ENCODE data around the gene ABCD3. TPM values are rescaled to one million over a fixed set of nuclear protein-coding genes. Genes with fewer than 3 reads are reported as not detected.

Gene ABCD3
- total and polyA plus RNA-seq, 2 of the 13 experiments (the other 11 are each of a cell fraction or from before 2014, with no cell fraction given): 27.5 to 166 TPM

DNA sequence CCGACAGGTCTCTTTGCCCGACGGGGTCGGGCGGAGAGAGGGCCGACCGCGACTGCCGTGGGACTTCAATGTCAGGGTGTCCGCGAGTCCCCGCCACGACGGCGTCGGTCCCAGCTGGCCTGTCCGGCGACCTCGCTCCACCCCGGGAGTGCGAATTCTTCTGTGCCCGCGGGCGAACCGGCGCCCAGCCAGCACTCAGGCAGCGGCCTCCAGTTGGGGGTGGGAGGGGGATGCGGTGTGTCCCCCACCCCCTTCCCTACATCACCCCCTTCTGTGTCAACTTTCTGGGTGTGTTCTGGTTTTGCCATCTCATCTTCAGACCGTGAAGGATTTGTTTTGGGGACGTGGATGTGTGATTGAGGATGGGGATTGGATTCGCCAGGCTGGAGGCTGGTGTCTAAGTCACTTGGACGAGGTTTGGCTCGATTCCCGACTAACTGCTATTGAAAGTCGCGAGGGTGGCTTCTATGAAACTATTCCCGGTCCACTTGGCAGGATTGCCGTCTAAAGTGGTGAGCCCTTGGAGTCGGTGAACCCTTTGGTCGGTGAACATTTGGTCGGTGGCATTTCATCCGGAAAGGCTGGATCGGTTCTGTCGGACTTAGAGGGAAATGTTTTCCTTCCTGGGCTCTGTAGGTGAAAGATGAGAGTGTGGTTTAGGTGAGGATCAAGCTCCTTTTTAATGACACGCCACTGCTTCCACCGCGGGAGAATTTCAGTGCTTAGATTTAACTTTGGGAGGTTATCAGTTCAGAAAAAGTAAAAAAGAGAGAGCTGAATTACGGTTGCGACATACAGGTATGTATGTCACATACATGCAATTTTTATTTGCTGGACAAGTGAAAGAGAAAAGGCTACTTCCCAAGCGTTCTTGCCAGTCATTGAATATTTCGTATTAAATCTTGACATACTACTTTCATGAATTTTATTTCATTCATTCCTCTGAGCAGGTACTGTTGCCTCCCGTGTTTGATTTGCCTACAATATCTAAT, 771 bp downstream of the ABCD3 start (continued):
- TF ChIP-seq PATZ1 (CRISPR knock-in tag; IDR thresholded peaks at IDR 0.05): peak; percentile 57
- no peak for TF ChIP-seq HDAC2 (CRISPR knock-in tag; IDR thresholded peaks at IDR 0.05)
- TF ChIP-seq REPIN1 (CRISPR knock-in tag; IDR thresholded peaks at IDR 0.05; ENCODE audit: borderline replicate concordance, low read depth): no peak
- TF ChIP-seq E2F1 (CRISPR knock-in tag; IDR thresholded peaks at IDR 0.05): no peak
- no peak for TF ChIP-seq EZH2 (conservative IDR thresholded peaks at IDR 0.05; ENCODE audit: low read depth, low read length)
- TF ChIP-seq ZFP90 (CRISPR knock-in tag; IDR thresholded peaks at IDR 0.05; ENCODE audit: borderline replicate concordance): 0 out of 2 replicates have a peak, but pooled peaks have one; percentile 23
- TF ChIP-seq ZNF260 (CRISPR knock-in tag; IDR thresholded peaks at IDR 0.05; ENCODE audit: borderline replicate concordance, low read depth): no peak
- peak; percentile 78 for TF ChIP-seq HNRNPK (IDR thresholded peaks at IDR 0.05; ENCODE audit: low read depth, low read length, poor library complexity, severe bottlenecking)
- no peak for TF ChIP-seq RNF2 (conservative IDR thresholded peaks at IDR 0.05; ENCODE audit: low read depth)
- TF ChIP-seq ZIK1 (CRISPR knock-in tag; IDR thresholded peaks at IDR 0.05; ENCODE audit: borderline replicate concordance, low read depth): no peak
- peak; percentile 10; the same call in 1 of the 2 replicates for TF ChIP-seq HES4 (CRISPR knock-in tag; IDR thresholded peaks at IDR 0.05; ENCODE audit: borderline replicate concordance)
- no peak for TF ChIP-seq ZNF205 (CRISPR knock-in tag; IDR thresholded peaks at IDR 0.05)
- TF ChIP-seq ZNF652 (CRISPR knock-in tag; IDR thresholded peaks at IDR 0.05; ENCODE audit: borderline replicate concordance, low read depth): no peak
- no peak for TF ChIP-seq MEIS2 (CRISPR knock-in tag; IDR thresholded peaks at IDR 0.05)
- TF ChIP-seq SMYD3 (CRISPR knock-in tag; IDR thresholded peaks at IDR 0.05): 0 out of 2 replicates have a peak, but pooled peaks have one; percentile 30
- TF ChIP-seq TBP (CRISPR knock-in tag; IDR thresholded peaks at IDR 0.05): no peak
- no peak for TF ChIP-seq FOSL1 (CRISPR knock-in tag; IDR thresholded peaks at IDR 0.05; ENCODE audit: borderline replicate concordance)
- peak; percentile 42 for TF ChIP-seq SAP130 (CRISPR knock-in tag; IDR thresholded peaks at IDR 0.05; ENCODE audit: low read depth)
- no peak; the same call in 1 of the 2 replicates for TF ChIP-seq ZNF230 (CRISPR knock-in tag; IDR thresholded peaks at IDR 0.05)
- TF ChIP-seq ZNF431 (CRISPR knock-in tag; IDR thresholded peaks at IDR 0.05; ENCODE audit: borderline replicate concordance, low read depth): no peak
- TF ChIP-seq HDAC6 (IDR thresholded peaks at IDR 0.05; ENCODE audit: low read depth, low read length): no peak
- no peak for TF ChIP-seq THYN1 (CRISPR knock-in tag; IDR thresholded peaks at IDR 0.05; ENCODE audit: borderline replicate concordance, low read depth)
- peak; percentile 82 for TF ChIP-seq CEBPB (IDR thresholded peaks at IDR 0.05; ENCODE audit: borderline replicate concordance, low read depth, low read length)
- TF ChIP-seq ZNF276 (CRISPR knock-in tag; IDR thresholded peaks at IDR 0.05; ENCODE audit: low read depth): 0 out of 2 replicates have a peak, but pooled peaks have one; percentile 64

Measured in HepG2 (cell line).